OCI-LY7 (cell line): Measurements from ENCODE around the gene MTX2. TPM values are rescaled to one million over a fixed set of nuclear protein-coding genes. Genes with fewer than 3 reads are reported as not detected.

Source experiments
- BruUV-seq: library from RNA; stranded (reverse); fragments of 400-500 nt; replicated peaks from 2 replicates; lab custom pipeline; 2021; lab: Mats Ljungman, UMichigan
- CTCF ChIA-PET: fragments of 300-600 bp; sonication (Branson Sonifier 250); formaldehyde crosslinking; loops from one replicate; lab custom pipeline; 2022; ENCODE audit warnings: antibody characterized with exemption; ENCODE audit not compliant: unreplicated experiment; lab: Charles Lee
- POLR2A ChIA-PET: fragments of 300-600 bp; sonication (Branson Sonifier 250); formaldehyde crosslinking; loops from one replicate; lab custom pipeline; 2022; ENCODE audit warnings: antibody characterized with exemption; lab: Charles Lee
- DNase-seq: peaks from one replicate; pipeline ENCODE4 v3.0.0-alpha.2; 2015; ENCODE audit warnings: low spot score
- H2AFZ ChIP-seq: fragments of 200-600 bp; sonication (generic), shearing (Covaris generic); 2 replicates; pipeline ENCODE4 v1.6.1; 2014; ENCODE audit warnings: mild to moderate bottlenecking, antibody characterized with exemption, low read length, moderate library complexity
- H3K27ac ChIP-seq: fragments of 200-600 bp; sonication (generic); 2 replicates; pipeline ENCODE4 v1.5.1; 2014; ENCODE audit warnings: mixed run types, low read depth, mild to moderate bottlenecking, moderate library complexity, low read length, inconsistent platforms; ENCODE audit not compliant: poor library complexity, severe bottlenecking
- H3K36me3 ChIP-seq: fragments of 200-600 bp; sonication (generic); 2 replicates; pipeline ENCODE4 v1.6.1; 2014; ENCODE audit warnings: mild to moderate bottlenecking, antibody characterized with exemption, low read length, moderate library complexity, mixed read lengths; ENCODE audit not compliant: insufficient read depth
- H3K4me1 ChIP-seq: fragments of 200-600 bp; sonication (generic); 2 replicates; pipeline ENCODE4 v1.5.1; 2014; ENCODE audit warnings: mild to moderate bottlenecking, low read length; ENCODE audit not compliant: insufficient read depth, poor library complexity, severe bottlenecking
- H3K4me2 ChIP-seq: fragments of 200-600 bp; sonication (generic); 2 replicates; pipeline ENCODE4 v1.6.1; 2014; ENCODE audit warnings: mild to moderate bottlenecking, low read length
- H3K4me3 ChIP-seq: fragments of 200-600 bp; sonication (generic); 2 replicates; pipeline ENCODE4 v1.5.1; 2014; ENCODE audit warnings: mild to moderate bottlenecking, low read depth, low read length; ENCODE audit not compliant: poor library complexity, severe bottlenecking
- H3K79me2 ChIP-seq: fragments of 200-600 bp; sonication (generic); 2 replicates; pipeline ENCODE4 v1.6.1; 2016; ENCODE audit warnings: low read depth, mild to moderate bottlenecking, low read length, moderate library complexity, mixed read lengths; ENCODE audit not compliant: insufficient read depth
- H3K9me2 ChIP-seq: fragments of 200-600 bp; sonication (generic); 2 replicates; pipeline ENCODE4 v1.6.1; 2016; ENCODE audit warnings: mild to moderate bottlenecking, low read length, mixed read lengths; ENCODE audit not compliant: insufficient read depth
- H3K9me3 ChIP-seq: fragments of 200-600 bp; sonication (generic); 2 replicates; pipeline ENCODE4 v1.6.1; 2014; ENCODE audit warnings: mild to moderate bottlenecking, mixed run types, low read length, mixed read lengths
- H4K20me1 ChIP-seq: fragments of 200-600 bp; sonication (generic); 2 replicates; pipeline ENCODE4 v1.6.1; 2014; ENCODE audit warnings: mild to moderate bottlenecking, antibody characterized with exemption, low read length, moderate library complexity, mixed read lengths; ENCODE audit not compliant: insufficient read depth
- CTCF ChIP-seq: fragments of 200-600 bp; sonication (generic); conservative IDR thresholded peaks from 2 replicates; pipeline ENCODE4 v1.5.1; 2014; ENCODE audit warnings: mild to moderate bottlenecking, antibody characterized with exemption, low read length, moderate library complexity, mixed read lengths
- EZH2phosphoT487 ChIP-seq: fragments of 200-600 bp; sonication (generic); IDR thresholded peaks from 2 replicates; pipeline ENCODE4 v1.6.1; 2018; ENCODE audit warnings: low read depth, borderline replicate concordance, mild to moderate bottlenecking, mixed run types, antibody characterized with exemption, low read length, moderate library complexity, mixed read lengths
- intact Hi-C: fragments of 100-400 bp; cut with micrococcal nuclease; formaldehyde crosslinking; loops from one replicate; pipeline ENCODE4 v1.10.0; 2022; ENCODE audit not compliant: unreplicated experiment
- total RNA-seq, 2 experiments: library from RNA; depleted of rRNA in 1 of 2; stranded (reverse); fragments of >200 nt in 1 of 2; shearing (Covaris generic) in 1 of 2; gene quantifications; 2 replicates each; pipeline ENCODE4 v1.2.3, GENCODE V29; 2014 to 2022

The MTX2 gene
- total RNA-seq, 2 experiments from 2014 or later: 31.9 to 71.3 TPM

- no peaks in the 10 kb centered on the region for H3K4me1 ChIP-seq
- TF ChIP-seq EZH2phosphoT487: no peak
- no peak for TF ChIP-seq CTCF
- no peaks in the 10 kb centered on the region for H4K20me1 ChIP-seq
- no peak overlapping the region for H2AFZ ChIP-seq
- POLR2A ChIA-PET: no interaction called here
- no peaks in the 10 kb centered on the region for H3K36me3 ChIP-seq
- no peak overlapping the region for H3K4me2 ChIP-seq
- no peaks in the 10 kb centered on the region for H3K9me3 ChIP-seq
- CTCF ChIA-PET: no interaction called here
- no peaks in the 10 kb centered on the region for H3K79me2 ChIP-seq
- DNase-seq: no peak
- intact Hi-C loops: no loop called here
- BruUV-seq: no TSS peak
- no peaks in the 10 kb centered on the region for H3K9me2 ChIP-seq
- H3K27ac ChIP-seq: no peak overlapping the region
- H3K4me3 ChIP-seq: no peak overlapping the region
Measured at GRCh38 chr2:176251928-176252327, 17.3 kb upstream of the MTX2 start.

GRCh38 chr2:176260689-176261088 lies 8.6 kb upstream of the MTX2 start:
- DNase-seq: no peak
- Histone ChIP-seq H3K9me3 (no peaks in the 10 kb centered on the region), H3K4me2 (no peak overlapping the region), H3K27ac (no peak overlapping the region), H3K36me3 (no peaks in the 10 kb centered on the region), H3K4me1 (no peaks in the 10 kb centered on the region), H3K9me2 (peaks cover 3% of the 10 kb centered on the region; the same call in 1 of the 2 replicates), H2AFZ (no peak overlapping the region), H3K4me3 (no peak overlapping the region), H4K20me1 (no peaks in the 10 kb centered on the region), H3K79me2 (no peaks in the 10 kb centered on the region)
- TF ChIP-seq CTCF: no peak
- TF ChIP-seq EZH2phosphoT487: no peak
- ChIA-PET CTCF (no interaction called here), POLR2A (no interaction called here)
- intact Hi-C loops: loop anchor here (10.0 kb wide), 1 partner anchor 256 kb away; the partner anchor contains the start of gene LNPK
- BruUV-seq: no TSS peak

- H3K4me3 ChIP-seq: no peak overlapping the region
- no peaks in the 10 kb centered on the region for H3K79me2 ChIP-seq
- no peak overlapping the region for H3K27ac ChIP-seq
- H4K20me1 ChIP-seq: no peaks in the 10 kb centered on the region
- intact Hi-C loops: loop anchor here (10.0 kb wide), 1 partner anchor 256 kb away; the partner anchor contains the start of gene LNPK
- ChIA-PET CTCF (no interaction called here), POLR2A (no interaction called here)
- no peak overlapping the region for H3K4me2 ChIP-seq
- no peak for TF ChIP-seq EZH2phosphoT487
- no peak for TF ChIP-seq CTCF
- H3K9me2 ChIP-seq: peaks cover 3% of the 10 kb centered on the region; the same call in 1 of the 2 replicates
- no peak overlapping the region for H2AFZ ChIP-seq
- no peaks in the 10 kb centered on the region for H3K36me3 ChIP-seq
- DNase-seq: no peak
- no TSS peak for BruUV-seq
- no peaks in the 10 kb centered on the region for H3K9me3 ChIP-seq
- H3K4me1 ChIP-seq: no peaks in the 10 kb centered on the region
Measured at GRCh38 chr2:176261136-176261535, 8.1 kb upstream of the MTX2 start.
